ENCODE data around the gene INPP4B. TPM values are rescaled to one million over a fixed set of nuclear protein-coding genes. Genes with fewer than 3 reads are reported as not detected.

Gene INPP4B
- total RNA-seq, 1 experiment from 2014 or later: 41.0 TPM

DNA sequence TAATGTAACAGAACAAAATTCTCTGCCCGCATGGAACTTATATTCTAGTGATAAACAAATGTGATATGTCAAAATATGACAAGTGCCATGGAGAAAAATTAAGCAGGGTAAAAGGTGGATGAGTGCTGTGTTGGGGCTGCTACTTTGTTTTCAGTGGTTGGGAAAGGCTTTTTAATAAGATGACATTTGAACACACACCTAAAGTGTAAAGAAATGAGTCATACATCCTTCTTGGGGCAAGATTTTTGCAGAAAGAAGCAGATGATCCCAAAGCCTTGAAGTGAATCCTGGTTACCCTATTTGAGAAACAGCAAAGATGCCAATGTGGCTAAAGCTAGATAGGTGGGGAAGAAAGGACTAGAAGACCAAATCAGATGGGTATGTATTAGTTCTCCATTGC lies 564.1 kb downstream of the INPP4B start:
- Histone ChIP-seq H2AFZ (ENCODE audit: low read length) (no peak overlapping the region), H3K9me3 (ENCODE audit: low read length) (no peaks in the 10 kb centered on the region), H3F3A (ENCODE audit: low read length, unreplicated experiment) (no peaks in the 10 kb centered on the region), H3K27ac (ENCODE audit: low read length) (no peak overlapping the region), H3K79me2 (ENCODE audit: low read length) (no peaks in the 10 kb centered on the region), H3K36me3 (ENCODE audit: low read depth, low read length) (no peaks in the 10 kb centered on the region), H3K4me3 (ENCODE audit: low read length) (no peak overlapping the region), H3K4me2 (ENCODE audit: low read length) (no peak overlapping the region), H3K27me3 (ENCODE audit: low read length) (no peaks in the 10 kb centered on the region), H4K20me1 (ENCODE audit: low read length) (no peaks in the 10 kb centered on the region), H3K9me2 (replicated peaks; ENCODE audit: low read length) (no peaks in the 10 kb centered on the region), H3K4me1 (ENCODE audit: insufficient read depth, low read length) (peaks cover 13% of the 10 kb centered on the region), H3K9ac (ENCODE audit: low read length) (no peak overlapping the region)
- BruUV-seq (replicated peaks): no TSS peak
- POLR2A ChIA-PET (ENCODE audit: unreplicated experiment): no interaction called here
- ATAC-seq (peak; percentile 86), DNase-seq (peak; percentile 15)
- CTCF ChIA-PET: no interaction called here
- intact Hi-C loops (cut with micrococcal nuclease): loop anchor here (10.0 kb wide), 1 partner anchor 123 kb away; no protein-coding TSS in a partner anchor
- TF ChIP-seq, protein P1, sequence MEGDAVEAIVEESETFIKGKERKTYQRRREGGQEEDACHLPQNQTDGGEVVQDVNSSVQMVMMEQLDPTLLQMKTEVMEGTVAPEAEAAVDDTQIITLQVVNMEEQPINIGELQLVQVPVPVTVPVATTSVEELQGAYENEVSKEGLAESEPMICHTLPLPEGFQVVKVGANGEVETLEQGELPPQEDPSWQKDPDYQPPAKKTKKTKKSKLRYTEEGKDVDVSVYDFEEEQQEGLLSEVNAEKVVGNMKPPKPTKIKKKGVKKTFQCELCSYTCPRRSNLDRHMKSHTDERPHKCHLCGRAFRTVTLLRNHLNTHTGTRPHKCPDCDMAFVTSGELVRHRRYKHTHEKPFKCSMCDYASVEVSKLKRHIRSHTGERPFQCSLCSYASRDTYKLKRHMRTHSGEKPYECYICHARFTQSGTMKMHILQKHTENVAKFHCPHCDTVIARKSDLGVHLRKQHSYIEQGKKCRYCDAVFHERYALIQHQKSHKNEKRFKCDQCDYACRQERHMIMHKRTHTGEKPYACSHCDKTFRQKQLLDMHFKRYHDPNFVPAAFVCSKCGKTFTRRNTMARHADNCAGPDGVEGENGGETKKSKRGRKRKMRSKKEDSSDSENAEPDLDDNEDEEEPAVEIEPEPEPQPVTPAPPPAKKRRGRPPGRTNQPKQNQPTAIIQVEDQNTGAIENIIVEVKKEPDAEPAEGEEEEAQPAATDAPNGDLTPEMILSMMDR (conservative IDR thresholded peaks at IDR 0.05; ENCODE audit: low read depth, low read length): no peak
- no peak for TF ChIP-seq EZH2phosphoT487 (IDR thresholded peaks at IDR 0.05; ENCODE audit: borderline replicate concordance, low read length)
- TF ChIP-seq EZH2 (IDR thresholded peaks at IDR 0.05; ENCODE audit: low read length, unreplicated experiment): no peak

DNA sequence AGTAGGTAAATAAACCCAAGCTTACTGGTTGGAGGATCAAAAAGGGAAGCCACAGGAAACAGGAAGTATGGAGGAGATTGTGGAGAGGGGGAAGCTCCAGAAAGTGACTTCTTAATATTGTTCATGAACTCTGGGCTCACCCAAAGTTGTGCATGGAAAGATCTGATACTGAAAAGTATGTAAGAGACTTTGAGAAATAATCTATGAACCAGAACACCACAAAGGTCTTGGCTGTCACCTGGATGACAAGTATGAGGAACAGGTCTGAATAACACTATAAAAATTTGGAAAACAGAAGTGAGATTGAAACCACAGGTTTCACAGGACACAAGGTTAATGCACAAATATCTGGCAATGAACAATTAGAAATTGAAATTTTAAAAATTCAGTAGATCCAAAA lies 567.4 kb downstream of the INPP4B start:
- H3K27ac ChIP-seq (ENCODE audit: low read length): no peak overlapping the region
- intact Hi-C loops (cut with micrococcal nuclease): loop anchor here (5.0 kb wide), 1 partner anchor 136 kb away; no protein-coding TSS in a partner anchor
- H3F3A ChIP-seq (ENCODE audit: low read length, unreplicated experiment): no peaks in the 10 kb centered on the region
- no peak overlapping the region for H3K4me2 ChIP-seq (ENCODE audit: low read length)
- no peak for ATAC-seq
- BruUV-seq (replicated peaks): no TSS peak
- H3K4me3 ChIP-seq (ENCODE audit: low read length): no peak overlapping the region
- no peaks in the 10 kb centered on the region for H3K79me2 ChIP-seq (ENCODE audit: low read length)
- TF ChIP-seq, protein P1 (conservative IDR thresholded peaks at IDR 0.05; ENCODE audit: low read depth, low read length): no peak
- TF ChIP-seq EZH2 (IDR thresholded peaks at IDR 0.05; ENCODE audit: low read length, unreplicated experiment) (no peak), EZH2phosphoT487 (IDR thresholded peaks at IDR 0.05; ENCODE audit: borderline replicate concordance, low read length) (no peak)
- H2AFZ ChIP-seq (ENCODE audit: low read length): no peak overlapping the region
- no peaks in the 10 kb centered on the region for H3K9me2 ChIP-seq (replicated peaks; ENCODE audit: low read length)
- H3K9me3 ChIP-seq (ENCODE audit: low read length): no peaks in the 10 kb centered on the region
- no peaks in the 10 kb centered on the region for H3K27me3 ChIP-seq (ENCODE audit: low read length)
- H3K9ac ChIP-seq (ENCODE audit: low read length): no peak overlapping the region
- peaks cover 25% of the 10 kb centered on the region for H3K4me1 ChIP-seq (ENCODE audit: insufficient read depth, low read length)
- CTCF ChIA-PET: no interaction called here
- POLR2A ChIA-PET (ENCODE audit: unreplicated experiment): no interaction called here
- peak; percentile 54 for DNase-seq
- H4K20me1 ChIP-seq (ENCODE audit: low read length): no peaks in the 10 kb centered on the region
- no peaks in the 10 kb centered on the region for H3K36me3 ChIP-seq (ENCODE audit: low read depth, low read length)

DNA sequence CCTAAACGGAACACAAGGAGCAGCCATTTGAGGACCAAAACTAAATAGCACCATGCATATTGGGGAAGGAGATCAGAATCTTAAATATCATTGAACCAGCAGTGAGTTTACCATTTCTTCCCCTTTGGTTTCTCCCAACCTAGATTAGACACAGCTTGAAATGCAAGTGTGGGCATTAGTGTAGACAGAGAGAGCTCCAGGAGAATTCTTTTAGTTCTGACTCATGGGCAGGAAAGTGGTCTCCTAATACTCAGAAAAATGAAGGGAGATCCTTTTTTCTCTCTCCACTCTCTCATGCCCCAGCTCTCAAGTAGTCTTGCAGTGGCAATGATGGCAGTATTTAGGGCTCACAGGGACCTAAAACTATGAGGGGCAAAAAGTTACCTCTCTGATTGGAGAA lies 567.9 kb downstream of the INPP4B start:
- DNase-seq (no peak), ATAC-seq (no peak)
- ChIA-PET CTCF (no interaction called here), POLR2A (ENCODE audit: unreplicated experiment) (no interaction called here)
- H3K9ac ChIP-seq (ENCODE audit: low read length): no peak overlapping the region
- BruUV-seq (replicated peaks): no TSS peak
- intact Hi-C loops (cut with micrococcal nuclease): loop anchor here (5.0 kb wide), 1 partner anchor 136 kb away; no protein-coding TSS in a partner anchor
- no peak overlapping the region for H3K27ac ChIP-seq (ENCODE audit: low read length)
- H3K9me2 ChIP-seq (replicated peaks; ENCODE audit: low read length): no peaks in the 10 kb centered on the region
- no peaks in the 10 kb centered on the region for H4K20me1 ChIP-seq (ENCODE audit: low read length)
- H3K36me3 ChIP-seq (ENCODE audit: low read depth, low read length): no peaks in the 10 kb centered on the region
- no peaks in the 10 kb centered on the region for H3K9me3 ChIP-seq (ENCODE audit: low read length)
- H3F3A ChIP-seq (ENCODE audit: low read length, unreplicated experiment): no peaks in the 10 kb centered on the region
- TF ChIP-seq EZH2 (IDR thresholded peaks at IDR 0.05; ENCODE audit: low read length, unreplicated experiment) (no peak), EZH2phosphoT487 (IDR thresholded peaks at IDR 0.05; ENCODE audit: borderline replicate concordance, low read length) (no peak)
- TF ChIP-seq, protein P1 (conservative IDR thresholded peaks at IDR 0.05; ENCODE audit: low read depth, low read length): no peak
- no peak overlapping the region for H2AFZ ChIP-seq (ENCODE audit: low read length)
- no peak overlapping the region for H3K4me3 ChIP-seq (ENCODE audit: low read length)
- H3K79me2 ChIP-seq (ENCODE audit: low read length): no peaks in the 10 kb centered on the region
- no peaks in the 10 kb centered on the region for H3K27me3 ChIP-seq (ENCODE audit: low read length)
- no peak overlapping the region for H3K4me2 ChIP-seq (ENCODE audit: low read length)
- peaks cover 30% of the 10 kb centered on the region for H3K4me1 ChIP-seq (ENCODE audit: insufficient read depth, low read length)

Measured in PC-3 (cell line).